Measurements from ENCODE around the gene MAPKAPK3.

- TF ChIP-seq POLR2A (IDR thresholded peaks at IDR 0.05) (no peak), CTCF (IDR thresholded peaks at IDR 0.05) (no peak)
Measured at GRCh38 chr3:50639055-50639494, 22.1 kb downstream of the MAPKAPK3 start.

Data from vagina (tissue), 2 donors.